ENCODE measurements around the gene RTP3. TPM values are rescaled to one million over a fixed set of nuclear protein-coding genes. Genes with fewer than 3 reads are reported as not detected.
"Not testable (repeated sequence)": the region's sequence is repeated elsewhere in the genome, so short reads cannot be mapped to it uniquely, and the experiment has no call there.

Gene RTP3
- total RNA-seq, 4 donors from 2014 or later, result not detected

- ATAC-seq (peak; percentile 91 to 93), DNase-seq (peak in 1 of 2 donors; percentile 38)
- Histone ChIP-seq H3K9me3 (no peaks in the 10 kb centered on the region), H3K4me1 (peaks cover 34 to 35% of the 10 kb centered on the region in 2 donors), H3K27me3 (no peaks in the 10 kb centered on the region), H3K4me3 (no peak overlapping the region), H3K36me3 (no peaks in the 10 kb centered on the region), H3K27ac (peak overlapping the region; percentile 83 to 86 (median 86))
- intact Hi-C loops (cut with DNase I; ENCODE audit: low total_unique reads) (no loop called here), in situ Hi-C loops (cut with MboI; ENCODE audit: low sequenced_read_pairs in 4 of 4) (no loop called here)
- peak in 1 of 2 donors; percentile 31 for TF ChIP-seq POLR2A (IDR thresholded peaks at IDR 0.05)
- TF ChIP-seq, protein P1, sequence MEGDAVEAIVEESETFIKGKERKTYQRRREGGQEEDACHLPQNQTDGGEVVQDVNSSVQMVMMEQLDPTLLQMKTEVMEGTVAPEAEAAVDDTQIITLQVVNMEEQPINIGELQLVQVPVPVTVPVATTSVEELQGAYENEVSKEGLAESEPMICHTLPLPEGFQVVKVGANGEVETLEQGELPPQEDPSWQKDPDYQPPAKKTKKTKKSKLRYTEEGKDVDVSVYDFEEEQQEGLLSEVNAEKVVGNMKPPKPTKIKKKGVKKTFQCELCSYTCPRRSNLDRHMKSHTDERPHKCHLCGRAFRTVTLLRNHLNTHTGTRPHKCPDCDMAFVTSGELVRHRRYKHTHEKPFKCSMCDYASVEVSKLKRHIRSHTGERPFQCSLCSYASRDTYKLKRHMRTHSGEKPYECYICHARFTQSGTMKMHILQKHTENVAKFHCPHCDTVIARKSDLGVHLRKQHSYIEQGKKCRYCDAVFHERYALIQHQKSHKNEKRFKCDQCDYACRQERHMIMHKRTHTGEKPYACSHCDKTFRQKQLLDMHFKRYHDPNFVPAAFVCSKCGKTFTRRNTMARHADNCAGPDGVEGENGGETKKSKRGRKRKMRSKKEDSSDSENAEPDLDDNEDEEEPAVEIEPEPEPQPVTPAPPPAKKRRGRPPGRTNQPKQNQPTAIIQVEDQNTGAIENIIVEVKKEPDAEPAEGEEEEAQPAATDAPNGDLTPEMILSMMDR (IDR thresholded peaks at IDR 0.05 in 4 of 5, conservative IDR thresholded peaks at IDR 0.05 in 1 of 5), result peak in 1 of 5 experiments; percentile 8
These were observed 7.3 kb upstream of the RTP3 start for GRCh38 chr3:46490338-46491084.

DNA sequence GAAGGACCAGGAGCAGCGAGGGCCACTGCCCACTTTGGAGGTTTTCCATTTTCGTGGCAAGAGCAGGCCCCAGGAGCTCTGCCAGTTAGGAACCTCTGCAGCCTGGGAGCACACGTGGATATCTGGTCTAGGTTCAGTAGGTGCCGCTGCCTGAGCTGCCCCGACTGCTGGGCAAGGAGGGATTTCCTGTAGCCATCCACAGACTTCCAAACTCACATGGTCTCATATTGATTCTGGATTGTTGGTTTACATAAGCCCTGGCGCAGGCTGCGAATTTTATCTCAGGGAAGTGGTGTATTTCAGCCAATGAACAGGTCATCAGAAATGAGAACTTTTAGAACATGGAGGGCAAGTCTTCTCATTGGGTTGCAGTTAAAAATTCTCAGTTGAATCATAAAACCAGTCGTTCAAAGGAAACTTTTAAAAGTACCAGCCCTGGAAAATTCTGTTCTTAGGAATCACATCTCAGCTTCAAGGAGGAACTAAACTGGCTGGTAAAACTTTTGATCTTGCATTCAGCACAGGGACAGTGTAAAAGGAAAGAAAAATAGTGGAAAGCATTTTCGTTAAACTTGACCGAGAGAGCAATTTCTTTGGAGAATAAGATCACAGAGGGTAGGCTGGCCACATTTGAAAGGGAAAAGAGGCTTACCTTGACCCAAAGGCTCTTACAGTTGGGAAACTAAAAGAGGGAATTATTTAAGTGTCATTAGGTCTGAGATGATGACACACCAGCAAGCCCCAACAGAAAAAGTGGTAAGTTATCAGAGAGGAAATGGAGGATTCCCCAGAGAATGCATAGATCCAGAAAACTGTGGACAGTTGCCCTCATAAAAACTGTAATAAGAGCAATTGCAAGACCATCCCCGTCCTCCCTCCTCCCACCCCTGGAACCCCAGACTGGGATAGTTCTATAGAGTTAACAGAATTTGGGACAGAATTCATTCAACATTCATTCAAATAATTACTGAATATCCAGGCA, 6.4 kb upstream of the RTP3 start:
- intact Hi-C loops (cut with DNase I; ENCODE audit: low total_unique reads), result no loop called here

GRCh38 chr3:46492890-46493547, 4.8 kb upstream of the RTP3 start:
- Histone ChIP-seq H3K4me1 (peaks cover 34 to 35% of the 10 kb centered on the region in 2 donors), H3K9me3 (no peaks in the 10 kb centered on the region), H3K27ac (no peak overlapping the region), H3K27me3 (no peaks in the 10 kb centered on the region), H3K36me3 (no peaks in the 10 kb centered on the region), H3K4me3 (no peak overlapping the region)
- ATAC-seq, result no peak
- TF ChIP-seq POLR2A (IDR thresholded peaks at IDR 0.05), result no peak
- TF ChIP-seq, protein P1 (IDR thresholded peaks at IDR 0.05 in 4 of 5, conservative IDR thresholded peaks at IDR 0.05 in 1 of 5), result no peak
- intact Hi-C loops (cut with DNase I; ENCODE audit: low total_unique reads) (no loop called here), in situ Hi-C loops (cut with MboI; ENCODE audit: low sequenced_read_pairs in 4 of 4) (no loop called here)
- DNase-seq, result no peak

More for the DNA sequence above, 6.4 kb upstream of the RTP3 start:
- DNase-seq (peak; percentile 72 to 79), ATAC-seq (peak; percentile 80 to 85)
- H3K27me3 ChIP-seq, result no peaks in the 10 kb centered on the region
- H3K36me3 ChIP-seq, result no peaks in the 10 kb centered on the region
- peak overlapping the region; percentile 83 to 86 (median 86) for H3K27ac ChIP-seq
- H3K4me1 ChIP-seq, result peaks cover 34 to 35% of the 10 kb centered on the region in 2 donors
- H3K9me3 ChIP-seq, result no peaks in the 10 kb centered on the region
- in situ Hi-C loops (cut with MboI; ENCODE audit: low sequenced_read_pairs in 4 of 4), result no loop called here
- TF ChIP-seq POLR2A (IDR thresholded peaks at IDR 0.05), result no peak
- TF ChIP-seq, protein P1 (IDR thresholded peaks at IDR 0.05 in 4 of 5, conservative IDR thresholded peaks at IDR 0.05 in 1 of 5), result no peak
- H3K4me3 ChIP-seq, result no peak overlapping the region

GRCh38 chr3:46494491-46494890, 3.3 kb upstream of the RTP3 start:
- H3K4me1 ChIP-seq, result peaks cover 30 to 32% of the 10 kb centered on the region in 2 donors
- H3K27ac ChIP-seq; H3K27me3 ChIP-seq; DNase-seq; H3K9me3 ChIP-seq; intact Hi-C loops (cut with DNase I; ENCODE audit: low total_unique reads); H3K4me3 ChIP-seq; in situ Hi-C loops (cut with MboI; ENCODE audit: low sequenced_read_pairs in 4 of 4); ATAC-seq; H3K36me3 ChIP-seq: not testable (repeated sequence)

Measured in gastrocnemius medialis (tissue), 4 donors.